CD4-positive, alpha-beta T cell (primary cell): ENCODE measurements around the gene SNX20. TPM values are rescaled to one million over a fixed set of nuclear protein-coding genes. Genes with fewer than 3 reads are reported as not detected.

Experiments used
- ATAC-seq: fragments of 200-7000 bp; cut with Tn5 transposase; one replicate; pipeline ENCODE4 v1.10.0; 2022; ENCODE audit warnings: mild to moderate bottlenecking; ENCODE audit not compliant: poor library complexity
- CTCF ChIA-PET: fragments of 350-600 bp; sonication (Branson Sonifier 250); formaldehyde crosslinking; loops from one replicate; lab custom pipeline; 2021; ENCODE audit warnings: antibody characterized with exemption, inconsistent platforms; lab: Charles Lee
- POLR2A ChIA-PET: fragments of 350-600 bp; sonication (Branson Sonifier 250); formaldehyde crosslinking; loops from one replicate; lab custom pipeline; 2021; ENCODE audit warnings: antibody characterized with exemption, inconsistent platforms; lab: Charles Lee
- DNase-seq, 14 experiments: peaks; one replicate each; pipeline ENCODE4 v3.0.0-alpha.2; 2013 to 2020; ENCODE audit warnings: mixed read lengths in 2 of 14
- H3K27ac ChIP-seq, 2 donors: one replicate each; pipeline versions ENCODE4 v1.5.1 to v1.7.0; 2013; ENCODE audit warnings: low read length in 2 of 2, low read depth in 1 of 2, mild to moderate bottlenecking in 1 of 2
- H3K27me3 ChIP-seq, 2 experiments: 1 replicate in 1 of 2; 2 replicates in 1 of 2; pipeline versions ENCODE4 v1.6.1 to v1.7.0; 2013; ENCODE audit warnings: low read length in 2 of 2, control low read depth in 1 of 2, mild to moderate bottlenecking in 1 of 2, moderate library complexity in 1 of 2; ENCODE audit not compliant: insufficient read depth in 2 of 2, control insufficient read depth in 1 of 2
- H3K36me3 ChIP-seq: one replicate; pipeline ENCODE4 v1.6.1; 2013; ENCODE audit warnings: low read length, control low read depth; ENCODE audit not compliant: insufficient read depth
- H3K4me1 ChIP-seq: one replicate; pipeline ENCODE4 v1.6.1; 2013; ENCODE audit warnings: low read length, control low read depth; ENCODE audit not compliant: insufficient read depth
- H3K4me3 ChIP-seq: one replicate; pipeline ENCODE4 v1.5.1; 2013; ENCODE audit warnings: mild to moderate bottlenecking, low read length, moderate library complexity
- H3K9me3 ChIP-seq, 2 experiments: 1 replicate in 1 of 2; 2 replicates in 1 of 2; pipeline versions ENCODE4 v1.6.1 to v1.7.0; 2013; ENCODE audit warnings: low read length in 2 of 2, mild to moderate bottlenecking in 2 of 2, control low read depth in 1 of 2, moderate library complexity in 1 of 2; ENCODE audit not compliant: control insufficient read depth in 1 of 2, insufficient read depth in 1 of 2
- H3K27ac Mint-ChIP-seq: one replicate; pipeline ENCODE4 v1.8.0; 2020; ENCODE audit warnings: mixed read lengths
- H3K27me3 Mint-ChIP-seq: one replicate; pipeline ENCODE4 v1.8.0; 2021; ENCODE audit warnings: mixed read lengths
- H3K36me3 Mint-ChIP-seq: one replicate; pipeline ENCODE4 v1.8.0; 2021; ENCODE audit warnings: low read depth, mixed read lengths
- H3K4me1 Mint-ChIP-seq: one replicate; pipeline ENCODE4 v1.8.0; 2021; ENCODE audit warnings: low read depth, mixed read lengths
- H3K4me3 Mint-ChIP-seq: one replicate; pipeline ENCODE4 v1.8.0; 2020; ENCODE audit warnings: mild to moderate bottlenecking, mixed read lengths
- H3K9me3 Mint-ChIP-seq: one replicate; pipeline ENCODE4 v1.8.0; 2020; ENCODE audit warnings: mixed read lengths
- CTCF ChIP-seq: fragments of 200-600 bp; IDR thresholded peaks from one replicate; pipeline ENCODE4 v1.8.0; 2022; ENCODE audit warnings: antibody characterized with exemption, mild to moderate bottlenecking
- intact Hi-C, 2 experiments: fragments of 100-400 bp; cut with DNase I in 1 of 2; cut with micrococcal nuclease in 1 of 2; formaldehyde crosslinking; loops; one replicate each; pipeline versions ENCODE4 v1.15.1 to v1.9.0; 2023 to 2025; cut with DNase I, micrococcal nuclease
- total RNA-seq, 174 experiments: library from RNA in 2 of 174; stranded (reverse) in 2 of 174; gene quantifications; one replicate each; pipeline ENCODE4 v1.2.3 and lab custom pipeline; 2021 to 2026

Gene SNX20
- total RNA-seq, 2 experiments from 2014 or later: 26.6 TPM

- H3K27me3 Mint-ChIP-seq: no peaks in the 10 kb centered on the region
- H3K4me1 Mint-ChIP-seq: peaks cover 45% of the 10 kb centered on the region
- peak overlapping the region; percentile 76 for H3K27ac Mint-ChIP-seq
- Histone ChIP-seq H3K9me3 (no peaks in the 10 kb centered on the region), H3K36me3 (peaks cover 4% of the 10 kb centered on the region), H3K27me3 (no peaks in the 10 kb centered on the region), H3K4me1 (peaks cover 33% of the 10 kb centered on the region), H3K4me3 (no peak overlapping the region), H3K27ac (no peak overlapping the region)
- intact Hi-C loops: loop anchor here (5.0 kb wide), 2 partner anchors 75 to 80 kb away; partner anchors contain the start of gene NKD1 (in 1 of the 2)
- no peaks in the 10 kb centered on the region for H3K9me3 Mint-ChIP-seq
- CTCF ChIA-PET: interaction anchor here (0.6 to 2.7 kb wide), 6 partner anchors 18 to 601 kb away, joined by 3 to 13 read pairs (median 4); partner anchors contain the start of genes BRD7 and CNEP1R1
- peaks cover 17% of the 10 kb centered on the region for H3K36me3 Mint-ChIP-seq
- peak in 5 of 14 experiments; percentile 2 to 40 (median 27) for DNase-seq
- POLR2A ChIA-PET: interaction anchor here (1.2 kb wide), 1 partner anchor 10 kb away, joined by 3 read pairs; no protein-coding TSS in a partner anchor
- no peak for TF ChIP-seq CTCF
- peak overlapping the region; percentile 83 for H3K4me3 Mint-ChIP-seq
- ATAC-seq: peak; percentile 63
Measured at GRCh38 chr16:50626868-50627267, 54.2 kb downstream of the SNX20 start.

- Histone ChIP-seq H3K9me3 (no peaks in the 10 kb centered on the region), H3K4me3 (no peak overlapping the region), H3K4me1 (peaks cover 33% of the 10 kb centered on the region), H3K36me3 (peaks cover 4% of the 10 kb centered on the region), H3K27me3 (no peaks in the 10 kb centered on the region), H3K27ac (no peak overlapping the region)
- CTCF ChIA-PET: interaction anchor here (1.3 kb wide), 1 partner anchor 40 kb away, joined by 4 read pairs; no protein-coding TSS in a partner anchor
- POLR2A ChIA-PET: interaction anchor here (1.4 kb wide), 1 partner anchor 8 kb away, joined by 3 read pairs; no protein-coding TSS in a partner anchor
- ATAC-seq (no peak), DNase-seq (no peak)
- peaks cover 45% of the 10 kb centered on the region for H3K4me1 Mint-ChIP-seq
- no peak overlapping the region for H3K27ac Mint-ChIP-seq
- intact Hi-C loops: loop anchor here (5.0 kb wide), 2 partner anchors 73 to 78 kb away; partner anchors contain the start of gene NKD1 (in 1 of the 2)
- H3K36me3 Mint-ChIP-seq: peaks cover 10% of the 10 kb centered on the region
- H3K9me3 Mint-ChIP-seq: no peaks in the 10 kb centered on the region
- no peaks in the 10 kb centered on the region for H3K27me3 Mint-ChIP-seq
- no peak for TF ChIP-seq CTCF
- H3K4me3 Mint-ChIP-seq: no peak overlapping the region
Measured at GRCh38 chr16:50625374-50625773, 55.7 kb downstream of the SNX20 start.

GRCh38 chr16:50624449-50624970 is 56.6 kb downstream of the SNX20 start:
- intact Hi-C loops: no loop called here
- H3K9me3 Mint-ChIP-seq: no peaks in the 10 kb centered on the region
- H3K9me3 ChIP-seq: no peaks in the 10 kb centered on the region
- peak overlapping the region; percentile 24 for H3K27ac Mint-ChIP-seq
- POLR2A ChIA-PET: interaction anchor here (1.4 kb wide), 1 partner anchor 17 kb away, joined by 3 read pairs; no protein-coding TSS in a partner anchor
- H3K27me3 ChIP-seq: no peaks in the 10 kb centered on the region
- ATAC-seq (no peak), DNase-seq (no peak)
- no peaks in the 10 kb centered on the region for H3K27me3 Mint-ChIP-seq
- H3K27ac ChIP-seq: no peak overlapping the region
- CTCF ChIA-PET: no interaction called here
- peaks cover 45% of the 10 kb centered on the region for H3K4me1 Mint-ChIP-seq
- H3K36me3 ChIP-seq: peaks cover 4% of the 10 kb centered on the region
- H3K4me3 ChIP-seq: no peak overlapping the region
- H3K36me3 Mint-ChIP-seq: peaks cover 6% of the 10 kb centered on the region
- peaks cover 33% of the 10 kb centered on the region for H3K4me1 ChIP-seq
- no peak for TF ChIP-seq CTCF
- H3K4me3 Mint-ChIP-seq: no peak overlapping the region
